Mesendoderm (in vitro differentiated cells): ENCODE results near the gene SCAI.

Source experiments
- DNase-seq: peaks from one replicate; pipeline ENCODE4 v3.0.0; 2013
- H2AK5ac ChIP-seq: 2 replicates; pipeline ENCODE4 v1.6.1; 2013; ENCODE audit warnings: low read length, inconsistent platforms
- H2BK120ac ChIP-seq: 2 replicates; pipeline ENCODE4 v1.6.1; 2013; ENCODE audit warnings: low read depth, mild to moderate bottlenecking, low read length, moderate library complexity, mixed read lengths
- H2BK15ac ChIP-seq: replicated peaks from 2 replicates; pipeline ENCODE4 v1.6.1; 2013; ENCODE audit warnings: low read depth, mild to moderate bottlenecking, moderate library complexity
- H2BK5ac ChIP-seq: 2 replicates; pipeline ENCODE4 v1.6.1; 2013; ENCODE audit warnings: low read length, inconsistent platforms
- H3K18ac ChIP-seq: 2 replicates; pipeline ENCODE4 v1.6.1; 2013; ENCODE audit warnings: mild to moderate bottlenecking, low read length, mixed read lengths
- H3K23ac ChIP-seq: one replicate; pipeline ENCODE4 v1.6.1; 2013; ENCODE audit warnings: low read length
- H3K27ac ChIP-seq: 2 replicates; pipeline ENCODE4 v1.5.1; 2013; ENCODE audit warnings: low read depth, mild to moderate bottlenecking, inconsistent platforms, low read length, moderate library complexity
- H3K27me3 ChIP-seq: 2 replicates; pipeline ENCODE4 v1.6.1; 2013; ENCODE audit warnings: low read length, control low read depth, mild to moderate bottlenecking, inconsistent platforms; ENCODE audit not compliant: insufficient read depth, poor library complexity
- H3K36me3 ChIP-seq: 2 replicates; pipeline ENCODE4 v1.6.1; 2013; ENCODE audit warnings: low read length, inconsistent platforms; ENCODE audit not compliant: control insufficient read depth, insufficient read depth
- H3K4ac ChIP-seq: one replicate; pipeline ENCODE4 v1.6.1; 2013; ENCODE audit warnings: low read depth, mild to moderate bottlenecking, low read length, moderate library complexity
- H3K4me1 ChIP-seq: 2 replicates; pipeline ENCODE4 v1.6.1; 2013; ENCODE audit warnings: low read depth, low read length, inconsistent platforms; ENCODE audit not compliant: control insufficient read depth
- H3K4me2 ChIP-seq: 2 replicates; pipeline ENCODE4 v1.6.1; 2013; ENCODE audit warnings: low read length
- H3K4me3 ChIP-seq: 2 replicates; pipeline ENCODE4 v1.5.1; 2013; ENCODE audit warnings: mild to moderate bottlenecking, low read length
- H3K56ac ChIP-seq: one replicate; pipeline ENCODE4 v1.6.1; 2013; ENCODE audit warnings: low read length
- H3K79me1 ChIP-seq: 2 replicates; pipeline ENCODE4 v1.6.1; 2013; ENCODE audit warnings: low read length, inconsistent platforms
- H3K79me2 ChIP-seq: 2 replicates; pipeline ENCODE4 v1.6.1; 2013; ENCODE audit warnings: mild to moderate bottlenecking, low read length; ENCODE audit not compliant: control insufficient read depth, insufficient read depth
- H3K9ac ChIP-seq: 2 replicates; pipeline ENCODE4 v1.6.1; 2013; ENCODE audit warnings: low read length, inconsistent platforms
- H4K5ac ChIP-seq: one replicate; pipeline ENCODE4 v1.6.1; 2013; ENCODE audit warnings: low read length
- H4K8ac ChIP-seq: one replicate; pipeline ENCODE4 v1.6.1; 2013; ENCODE audit warnings: low read depth, mild to moderate bottlenecking, control low read depth, low read length, moderate library complexity
- WGBS: extraction: QIAGEN DNeasy Blood & Tissue Kit; methylation state at CpG from one replicate; pipeline ENCODE4 v1.1.7; 2013; ENCODE audit warnings: low lambda C conversion rate, missing lambda C conversion rate; ENCODE audit not compliant: insufficient coverage; ENCODE audit errors: extremely low coverage; 5-methylcytosine and 5-hydroxymethylcytosine counted together

SCAI gene

DNA sequence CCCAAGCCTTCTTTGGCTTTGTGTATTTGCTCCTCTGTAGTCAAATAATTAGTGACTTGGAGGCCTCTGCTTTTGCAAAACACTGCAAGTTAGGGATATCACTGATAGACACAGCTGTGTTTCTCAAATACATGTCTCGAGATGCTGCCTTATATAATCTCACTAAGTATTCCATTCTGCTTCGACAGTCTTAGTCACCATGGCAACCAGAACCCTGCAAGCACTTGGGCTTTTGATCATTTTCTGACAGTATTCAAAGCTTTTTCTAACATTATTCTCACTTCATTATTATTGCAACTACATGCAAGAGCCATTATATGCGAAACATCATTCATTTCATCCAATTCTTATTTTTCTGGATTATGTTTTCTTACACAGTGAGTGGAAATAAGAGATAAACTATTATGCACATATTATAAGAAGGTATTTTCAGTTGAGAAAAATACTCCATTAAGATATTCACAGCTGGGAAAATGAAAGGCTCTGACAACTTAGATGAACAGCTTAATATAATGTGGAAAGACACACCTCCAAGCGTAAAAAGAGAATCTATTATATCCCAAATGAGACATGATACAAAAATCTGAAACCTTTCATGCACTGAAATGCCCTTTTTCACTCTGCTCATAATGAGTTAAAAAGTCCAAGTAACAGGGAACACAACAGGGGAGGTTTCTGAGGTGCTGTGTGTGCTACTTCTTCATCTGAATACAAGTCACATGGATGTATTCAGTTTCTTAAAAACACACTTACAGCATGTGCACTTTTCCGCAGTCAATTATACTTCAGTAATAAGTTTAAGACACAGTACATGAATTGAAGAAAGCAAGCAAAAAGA, 93.9 kb downstream of the SCAI start:
- Histone ChIP-seq H2BK120ac (no peak overlapping the region), H4K8ac (no peak overlapping the region), H4K5ac (no peak overlapping the region), H3K4me3 (no peak overlapping the region), H3K56ac (no peak overlapping the region), H3K27ac (no peak overlapping the region), H3K36me3 (no peaks in the 10 kb centered on the region), H3K4ac (no peak overlapping the region), H2AK5ac (no peak overlapping the region), H3K23ac (no peak overlapping the region), H3K79me1 (no peaks in the 10 kb centered on the region), H3K18ac (no peak overlapping the region), H3K27me3 (no peaks in the 10 kb centered on the region), H3K4me2 (no peak overlapping the region), H3K79me2 (no peaks in the 10 kb centered on the region), H2BK5ac (no peak overlapping the region), H3K4me1 (no peaks in the 10 kb centered on the region), H2BK15ac (no peak overlapping the region), H3K9ac (no peak overlapping the region)
- WGBS, result 100% methylated on average over 1 of the region's 5 CpGs
- peak; percentile 10 for DNase-seq

DNA sequence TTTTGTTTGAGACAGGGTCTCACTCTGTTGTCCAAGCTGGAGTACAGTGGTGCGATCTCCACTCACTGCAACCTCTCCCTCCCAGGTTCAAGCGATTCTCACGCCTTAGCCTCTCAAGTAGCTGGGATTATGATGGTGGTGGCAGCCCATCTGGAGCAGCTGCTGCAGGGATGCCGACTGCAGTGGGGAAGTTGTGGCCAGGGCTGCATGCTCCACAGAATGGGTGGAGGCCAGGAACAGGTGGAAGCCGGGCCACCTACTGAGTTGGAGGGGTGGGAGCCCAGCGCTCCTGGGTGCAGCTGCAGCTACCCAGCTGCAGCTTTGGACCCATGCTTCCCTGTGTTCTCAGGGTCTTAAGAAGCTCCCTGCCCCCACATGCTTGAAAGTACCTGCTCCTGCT, 99.7 kb downstream of the SCAI start:
- Histone ChIP-seq H3K4me1 (no peaks in the 10 kb centered on the region), H3K4me3 (no peak overlapping the region), H3K4ac (no peak overlapping the region), H3K56ac (no peak overlapping the region), H4K8ac (no peak overlapping the region), H2AK5ac (no peak overlapping the region), H3K79me1 (no peaks in the 10 kb centered on the region), H3K18ac (no peak overlapping the region), H3K9ac (no peak overlapping the region), H3K27me3 (no peaks in the 10 kb centered on the region), H3K23ac (no peak overlapping the region), H2BK120ac (no peak overlapping the region), H2BK5ac (no peak overlapping the region), H3K79me2 (no peaks in the 10 kb centered on the region), H2BK15ac (no peak overlapping the region), H3K36me3 (no peaks in the 10 kb centered on the region), H3K4me2 (no peak overlapping the region), H4K5ac (no peak overlapping the region), H3K27ac (no peak overlapping the region)
- WGBS, result no CpG with 5 or more reads among the region's 6 CpGs
- DNase-seq, result no peak

GRCh38 chr9:125043148-125043547, 100.2 kb downstream of the SCAI start:
- Histone ChIP-seq H3K4me2 (no peak overlapping the region), H3K79me2 (no peaks in the 10 kb centered on the region), H3K36me3 (no peaks in the 10 kb centered on the region), H3K27me3 (no peaks in the 10 kb centered on the region), H2BK5ac (no peak overlapping the region), H4K8ac (no peak overlapping the region), H3K9ac (no peak overlapping the region), H2BK15ac (no peak overlapping the region), H2AK5ac (no peak overlapping the region), H4K5ac (no peak overlapping the region), H3K4ac (no peak overlapping the region), H2BK120ac (no peak overlapping the region), H3K79me1 (no peaks in the 10 kb centered on the region), H3K23ac (no peak overlapping the region), H3K4me3 (no peak overlapping the region), H3K27ac (no peak overlapping the region), H3K4me1 (no peaks in the 10 kb centered on the region), H3K18ac (no peak overlapping the region), H3K56ac (no peak overlapping the region)
- DNase-seq, result no peak
- WGBS, result no CpG with 5 or more reads among the region's 3 CpGs

DNA sequence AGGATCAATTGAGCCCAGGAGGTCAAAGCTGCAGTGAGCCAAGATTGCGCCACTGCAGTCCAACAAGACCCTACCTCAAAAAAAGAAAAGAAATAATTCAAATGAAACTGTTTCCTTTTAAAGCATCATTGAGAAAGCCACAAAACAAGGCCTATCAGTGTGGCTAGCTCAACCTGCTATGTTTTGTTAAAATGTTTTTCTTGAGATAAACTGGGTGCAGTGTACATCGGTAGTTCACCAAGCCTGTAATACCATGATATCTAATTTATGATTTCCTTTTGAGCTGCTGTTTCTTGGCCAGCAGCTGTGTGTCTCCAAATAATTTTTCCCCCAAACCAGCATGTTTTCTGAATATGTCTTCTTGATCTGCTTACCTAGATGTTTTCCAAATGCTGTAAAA, 105.2 kb downstream of the SCAI start:
- Histone ChIP-seq H3K36me3 (no peaks in the 10 kb centered on the region), H3K79me2 (no peaks in the 10 kb centered on the region), H3K27ac (no peak overlapping the region), H3K23ac (no peak overlapping the region), H4K8ac (no peak overlapping the region), H3K4ac (no peak overlapping the region), H3K79me1 (no peaks in the 10 kb centered on the region), H2AK5ac (no peak overlapping the region), H2BK5ac (no peak overlapping the region), H2BK120ac (no peak overlapping the region), H2BK15ac (no peak overlapping the region), H3K4me1 (no peaks in the 10 kb centered on the region), H3K18ac (no peak overlapping the region), H4K5ac (no peak overlapping the region), H3K4me3 (no peak overlapping the region), H3K4me2 (no peak overlapping the region), H3K56ac (no peak overlapping the region), H3K27me3 (no peaks in the 10 kb centered on the region), H3K9ac (no peak overlapping the region)
- DNase-seq, result no peak
- no CpG with 5 or more reads among the region's 2 CpGs for WGBS

DNA sequence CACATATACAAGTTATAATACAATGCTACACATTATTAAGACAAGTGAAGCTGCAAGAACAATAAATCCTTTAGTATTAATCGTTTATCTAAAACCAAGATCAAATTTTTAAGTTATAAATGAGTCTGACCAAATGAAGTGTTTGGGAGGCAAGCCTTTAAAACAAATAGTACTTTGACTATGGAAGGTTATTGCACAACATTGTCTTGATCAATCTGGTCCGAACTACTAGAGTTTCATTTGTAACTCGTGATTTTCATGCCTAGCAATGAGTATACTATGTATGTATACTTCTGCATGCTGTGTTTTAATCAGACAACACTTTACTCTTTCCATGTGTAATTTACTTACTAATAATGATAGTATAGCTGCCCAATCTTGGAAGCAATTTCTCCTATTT, 115.3 kb downstream of the SCAI start:
- Histone ChIP-seq H2AK5ac (no peak overlapping the region), H3K4ac (no peak overlapping the region), H3K79me2 (no peaks in the 10 kb centered on the region), H3K79me1 (no peaks in the 10 kb centered on the region), H2BK5ac (no peak overlapping the region), H2BK15ac (no peak overlapping the region), H3K27me3 (no peaks in the 10 kb centered on the region), H3K9ac (no peak overlapping the region), H3K23ac (no peak overlapping the region), H3K36me3 (no peaks in the 10 kb centered on the region), H3K4me2 (no peak overlapping the region), H3K27ac (no peak overlapping the region), H2BK120ac (no peak overlapping the region), H4K5ac (no peak overlapping the region), H3K4me1 (no peaks in the 10 kb centered on the region), H4K8ac (no peak overlapping the region), H3K18ac (no peak overlapping the region), H3K56ac (no peak overlapping the region), H3K4me3 (no peak overlapping the region)
- WGBS, result no CpG with 5 or more reads among the region's 3 CpGs
- DNase-seq, result no peak

- H3K79me2 ChIP-seq, result no peaks in the 10 kb centered on the region
- H3K18ac ChIP-seq, result no peak overlapping the region
- no peak for DNase-seq
- H3K27me3 ChIP-seq, result no peaks in the 10 kb centered on the region
- H2BK120ac ChIP-seq, result no peak overlapping the region
- no peaks in the 10 kb centered on the region for H3K36me3 ChIP-seq
- no CpG with 5 or more reads among the region's 1 CpG for WGBS
- H2BK5ac ChIP-seq, result no peak overlapping the region
- H3K23ac ChIP-seq, result no peak overlapping the region
- no peak overlapping the region for H2AK5ac ChIP-seq
- no peaks in the 10 kb centered on the region for H3K79me1 ChIP-seq
- no peak overlapping the region for H4K5ac ChIP-seq
- no peak overlapping the region for H3K4me3 ChIP-seq
- H3K4me2 ChIP-seq, result no peak overlapping the region
- H3K27ac ChIP-seq, result no peak overlapping the region
- no peak overlapping the region for H3K56ac ChIP-seq
- H3K4ac ChIP-seq, result no peak overlapping the region
- no peaks in the 10 kb centered on the region for H3K4me1 ChIP-seq
- no peak overlapping the region for H2BK15ac ChIP-seq
- H3K9ac ChIP-seq, result no peak overlapping the region
- no peak overlapping the region for H4K8ac ChIP-seq
These were observed 118.4 kb downstream of the SCAI start for GRCh38 chr9:125024917-125025316.
